ENCODE results near the gene EGFLAM.

Gene EGFLAM

DNA sequence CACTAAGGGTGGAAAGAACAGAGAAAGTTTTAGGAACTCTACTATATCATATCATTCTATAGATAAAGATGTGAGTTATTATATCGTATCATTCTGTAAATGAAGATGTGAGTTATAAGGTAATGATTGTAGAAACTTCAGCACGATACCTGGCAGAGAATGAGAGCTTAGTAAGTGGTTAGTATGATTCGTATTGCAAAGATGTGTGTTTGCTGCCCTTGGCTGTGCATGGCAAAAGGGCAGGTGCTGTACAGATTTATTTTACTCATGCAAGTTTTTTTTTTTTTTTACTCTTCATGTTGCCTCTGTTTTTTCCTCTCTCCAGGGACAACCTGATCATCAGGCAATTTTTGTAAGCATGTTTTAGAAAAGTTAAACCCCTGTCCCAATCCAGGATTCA is 83.3 kb downstream of the EGFLAM start:
- Histone ChIP-seq H3K27me3 (ENCODE audit: control insufficient read depth, insufficient read depth, low read length, poor library complexity, severe bottlenecking) (no peaks in the 10 kb centered on the region), H3K27ac (ENCODE audit: insufficient read depth, low read depth, low read length, poor library complexity, severe bottlenecking) (no peak overlapping the region), H3K4me1 (ENCODE audit: control insufficient read depth, insufficient read depth, low read length) (no peaks in the 10 kb centered on the region), H3K4me3 (ENCODE audit: insufficient read depth, low read depth, low read length) (no peak overlapping the region), H3K9me3 (ENCODE audit: control insufficient read depth, low read length) (no peaks in the 10 kb centered on the region), H3K36me3 (ENCODE audit: control insufficient read depth, insufficient read depth, low read length) (no peaks in the 10 kb centered on the region)
- 96 to 98% methylated on average over 3 of the region's 3 CpGs for WGBS, 2 experiments

DNA sequence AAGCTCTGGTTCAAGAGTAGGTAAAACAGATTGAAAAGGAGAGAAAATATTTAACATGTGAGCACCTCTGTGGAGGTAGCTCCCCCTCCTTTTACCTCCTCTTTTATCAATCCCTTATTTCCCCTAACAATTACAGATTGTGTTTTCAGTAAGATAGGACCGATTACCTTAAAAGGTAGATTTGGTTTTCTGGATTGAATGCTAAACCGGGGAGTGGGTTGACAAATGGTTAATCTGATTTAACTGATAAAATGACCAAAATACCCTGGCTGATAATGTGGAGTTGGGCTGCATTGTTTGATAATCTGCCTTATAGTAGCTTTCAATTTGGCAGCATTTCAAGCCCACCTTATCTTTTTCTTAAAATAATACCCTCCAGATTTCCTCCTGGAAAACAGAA is 83.9 kb downstream of the EGFLAM start:
- H3K36me3 ChIP-seq (ENCODE audit: control insufficient read depth, insufficient read depth, low read length) = no peaks in the 10 kb centered on the region
- no peaks in the 10 kb centered on the region for H3K4me1 ChIP-seq (ENCODE audit: control insufficient read depth, insufficient read depth, low read length)
- no peaks in the 10 kb centered on the region for H3K27me3 ChIP-seq (ENCODE audit: control insufficient read depth, insufficient read depth, low read length, poor library complexity, severe bottlenecking)
- H3K4me3 ChIP-seq (ENCODE audit: insufficient read depth, low read depth, low read length) = no peak overlapping the region
- H3K27ac ChIP-seq (ENCODE audit: insufficient read depth, low read depth, low read length, poor library complexity, severe bottlenecking) = no peak overlapping the region
- no peaks in the 10 kb centered on the region for H3K9me3 ChIP-seq (ENCODE audit: control insufficient read depth, low read length)
- WGBS, 2 experiments = 83 to 93% methylated on average over 2 of the region's 2 CpGs

DNA sequence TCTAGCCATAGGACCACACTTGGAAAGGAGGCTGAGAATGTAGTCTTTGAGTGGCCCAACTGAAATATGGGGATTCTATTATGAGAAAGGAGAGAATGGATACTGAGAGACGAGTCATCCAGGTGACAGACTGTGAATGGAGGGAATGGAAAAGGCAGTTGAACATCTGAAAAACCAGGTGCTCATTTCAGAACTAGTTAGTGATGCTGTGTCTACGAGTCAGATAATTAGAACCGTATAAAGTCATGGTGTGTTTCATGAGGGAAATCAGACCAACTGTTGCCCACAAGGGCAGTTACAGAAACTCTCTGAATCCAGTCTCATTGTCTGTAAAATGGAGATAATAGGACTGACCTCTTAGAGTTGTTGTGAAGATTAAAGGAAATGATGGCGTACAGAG is 86.5 kb downstream of the EGFLAM start:
- H3K36me3 ChIP-seq (ENCODE audit: control insufficient read depth, insufficient read depth, low read length) = no peaks in the 10 kb centered on the region
- H3K27me3 ChIP-seq (ENCODE audit: control insufficient read depth, insufficient read depth, low read length, poor library complexity, severe bottlenecking) = no peaks in the 10 kb centered on the region
- H3K4me3 ChIP-seq (ENCODE audit: insufficient read depth, low read depth, low read length) = no peak overlapping the region
- 91 to 93% methylated on average over 3 to 4 of the region's 4 CpGs for WGBS, 2 experiments
- H3K9me3 ChIP-seq (ENCODE audit: control insufficient read depth, low read length) = no peaks in the 10 kb centered on the region
- no peak overlapping the region for H3K27ac ChIP-seq (ENCODE audit: insufficient read depth, low read depth, low read length, poor library complexity, severe bottlenecking)
- H3K4me1 ChIP-seq (ENCODE audit: control insufficient read depth, insufficient read depth, low read length) = no peaks in the 10 kb centered on the region

GRCh38 chr5:38346593-38346992 is 88.2 kb downstream of the EGFLAM start:
- Histone ChIP-seq H3K4me1 (ENCODE audit: control insufficient read depth, insufficient read depth, low read length) (no peaks in the 10 kb centered on the region), H3K36me3 (ENCODE audit: control insufficient read depth, insufficient read depth, low read length) (no peaks in the 10 kb centered on the region), H3K9me3 (ENCODE audit: control insufficient read depth, low read length) (no peaks in the 10 kb centered on the region), H3K27me3 (ENCODE audit: control insufficient read depth, insufficient read depth, low read length, poor library complexity, severe bottlenecking) (no peaks in the 10 kb centered on the region), H3K27ac (ENCODE audit: insufficient read depth, low read depth, low read length, poor library complexity, severe bottlenecking) (no peak overlapping the region), H3K4me3 (ENCODE audit: insufficient read depth, low read depth, low read length) (no peak overlapping the region)
- 95 to 97% methylated on average over 2 of the region's 2 CpGs for WGBS, 2 experiments

GRCh38 chr5:38347040-38347763 is 88.8 kb downstream of the EGFLAM start:
- no peaks in the 10 kb centered on the region for H3K27me3 ChIP-seq (ENCODE audit: control insufficient read depth, insufficient read depth, low read length, poor library complexity, severe bottlenecking)
- 92 to 94% methylated on average over 6 of the region's 6 CpGs for WGBS, 2 experiments
- no peak overlapping the region for H3K27ac ChIP-seq (ENCODE audit: insufficient read depth, low read depth, low read length, poor library complexity, severe bottlenecking)
- H3K36me3 ChIP-seq (ENCODE audit: control insufficient read depth, insufficient read depth, low read length) = no peaks in the 10 kb centered on the region
- H3K4me1 ChIP-seq (ENCODE audit: control insufficient read depth, insufficient read depth, low read length) = no peaks in the 10 kb centered on the region
- no peaks in the 10 kb centered on the region for H3K9me3 ChIP-seq (ENCODE audit: control insufficient read depth, low read length)
- no peak overlapping the region for H3K4me3 ChIP-seq (ENCODE audit: insufficient read depth, low read depth, low read length)

DNA sequence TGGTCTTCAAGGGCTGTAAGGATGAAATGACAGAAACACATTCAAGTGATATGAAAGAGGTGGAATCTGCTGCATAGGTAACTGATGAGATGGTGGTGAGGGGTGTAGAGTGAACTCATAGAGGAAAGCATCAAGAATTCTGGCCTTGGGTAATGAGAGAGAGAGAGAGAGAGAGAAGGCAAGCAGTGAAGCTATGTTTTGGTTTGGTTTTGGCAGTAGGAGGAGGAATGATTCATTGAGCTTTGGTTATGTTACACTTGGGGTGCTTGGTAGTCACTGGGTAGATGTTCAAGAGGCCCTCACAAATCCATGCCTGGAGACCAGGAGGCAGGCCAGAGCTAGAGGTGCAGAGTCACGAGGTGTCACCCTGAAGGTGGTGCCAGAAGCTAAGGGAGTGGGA is 89.5 kb downstream of the EGFLAM start:
- Histone ChIP-seq H3K36me3 (ENCODE audit: control insufficient read depth, insufficient read depth, low read length) (no peaks in the 10 kb centered on the region), H3K4me3 (ENCODE audit: insufficient read depth, low read depth, low read length) (no peak overlapping the region), H3K4me1 (ENCODE audit: control insufficient read depth, insufficient read depth, low read length) (no peaks in the 10 kb centered on the region), H3K27me3 (ENCODE audit: control insufficient read depth, insufficient read depth, low read length, poor library complexity, severe bottlenecking) (no peaks in the 10 kb centered on the region), H3K27ac (ENCODE audit: insufficient read depth, low read depth, low read length, poor library complexity, severe bottlenecking) (no peak overlapping the region), H3K9me3 (ENCODE audit: control insufficient read depth, low read length) (no peaks in the 10 kb centered on the region)
- WGBS, 2 experiments = 88 to 94% methylated on average over 1 of the region's 1 CpG

DNA sequence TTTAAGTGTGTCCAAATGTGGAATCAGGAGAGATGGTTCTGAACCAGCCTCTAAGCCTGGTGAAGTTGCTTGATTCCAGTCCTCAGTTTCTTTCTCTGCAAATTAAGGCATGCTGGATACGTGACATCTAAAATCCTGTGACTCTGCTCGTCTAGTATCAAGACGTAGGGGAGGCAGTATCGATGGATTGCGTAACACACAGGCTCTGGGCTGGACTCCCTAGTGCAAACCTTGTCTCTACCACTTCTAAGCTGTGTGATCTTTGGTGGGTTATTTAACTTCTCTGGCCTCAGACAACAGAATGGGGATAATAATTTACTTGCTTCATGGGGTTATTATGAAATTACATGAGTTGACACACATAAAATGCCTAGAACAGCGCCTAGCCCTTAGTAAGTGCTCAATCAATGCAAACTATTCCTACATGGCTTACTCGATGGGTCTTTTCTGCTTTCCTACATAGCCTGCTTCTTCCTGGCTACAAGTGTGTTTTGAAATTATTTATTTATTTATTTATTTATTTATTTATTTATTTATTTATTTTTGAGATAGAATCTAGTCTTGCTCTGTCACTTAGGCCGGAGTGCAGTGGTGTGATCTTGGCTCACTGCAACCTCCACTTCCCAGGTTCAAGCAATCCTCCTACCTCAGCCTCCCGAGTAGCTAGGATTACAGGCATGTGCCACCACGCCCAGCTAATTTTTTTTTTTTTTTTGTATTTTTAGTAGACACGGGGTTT is 102.1 kb downstream of the EGFLAM start:
- Histone ChIP-seq H3K27me3 (ENCODE audit: control insufficient read depth, insufficient read depth, low read length, poor library complexity, severe bottlenecking) (no peaks in the 10 kb centered on the region), H3K27ac (ENCODE audit: insufficient read depth, low read depth, low read length, poor library complexity, severe bottlenecking) (no peak overlapping the region), H3K4me1 (ENCODE audit: control insufficient read depth, insufficient read depth, low read length) (no peaks in the 10 kb centered on the region), H3K36me3 (ENCODE audit: control insufficient read depth, insufficient read depth, low read length) (no peaks in the 10 kb centered on the region), H3K4me3 (ENCODE audit: insufficient read depth, low read depth, low read length) (no peak overlapping the region), H3K9me3 (ENCODE audit: control insufficient read depth, low read length) (no peaks in the 10 kb centered on the region)
- 94 to 96% methylated on average over 10 to 11 of the region's 11 CpGs for WGBS, 2 experiments

DNA sequence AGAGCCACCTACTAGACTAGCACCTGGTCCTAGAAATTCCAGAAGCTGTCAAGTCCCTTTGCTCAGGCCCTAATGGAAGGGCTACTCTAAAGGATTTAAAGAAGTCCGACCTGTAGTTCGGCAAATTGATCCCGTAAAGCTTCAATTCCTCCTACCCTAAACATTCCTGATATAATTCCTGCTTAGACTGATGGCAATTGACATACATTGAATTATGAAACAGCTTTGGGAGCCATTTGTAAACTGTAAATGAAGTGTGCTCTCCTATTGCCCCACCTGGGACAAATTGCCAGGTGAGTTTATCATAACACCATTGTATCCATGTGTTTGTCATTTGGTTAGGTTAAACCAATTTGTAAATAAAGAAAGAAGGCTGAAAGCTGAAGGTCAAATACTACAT is 104.4 kb downstream of the EGFLAM start:
- no peak overlapping the region for H3K27ac ChIP-seq (ENCODE audit: insufficient read depth, low read depth, low read length, poor library complexity, severe bottlenecking)
- H3K27me3 ChIP-seq (ENCODE audit: control insufficient read depth, insufficient read depth, low read length, poor library complexity, severe bottlenecking) = no peaks in the 10 kb centered on the region
- WGBS, 2 experiments = 94 to 100% methylated on average over 3 of the region's 3 CpGs
- no peaks in the 10 kb centered on the region for H3K36me3 ChIP-seq (ENCODE audit: control insufficient read depth, insufficient read depth, low read length)
- H3K4me3 ChIP-seq (ENCODE audit: insufficient read depth, low read depth, low read length) = no peak overlapping the region
- no peaks in the 10 kb centered on the region for H3K4me1 ChIP-seq (ENCODE audit: control insufficient read depth, insufficient read depth, low read length)
- no peaks in the 10 kb centered on the region for H3K9me3 ChIP-seq (ENCODE audit: control insufficient read depth, low read length)

GRCh38 chr5:38364825-38365224 is 106.5 kb downstream of the EGFLAM start:
- Histone ChIP-seq H3K36me3 (ENCODE audit: control insufficient read depth, insufficient read depth, low read length) (no peaks in the 10 kb centered on the region), H3K4me1 (ENCODE audit: control insufficient read depth, insufficient read depth, low read length) (no peaks in the 10 kb centered on the region), H3K4me3 (ENCODE audit: insufficient read depth, low read depth, low read length) (no peak overlapping the region), H3K27me3 (ENCODE audit: control insufficient read depth, insufficient read depth, low read length, poor library complexity, severe bottlenecking) (no peaks in the 10 kb centered on the region), H3K9me3 (ENCODE audit: control insufficient read depth, low read length) (no peaks in the 10 kb centered on the region), H3K27ac (ENCODE audit: insufficient read depth, low read depth, low read length, poor library complexity, severe bottlenecking) (no peak overlapping the region)
- WGBS, 2 experiments = 97 to 98% methylated on average over 2 of the region's 2 CpGs

GRCh38 chr5:38367410-38367809 is 109.1 kb downstream of the EGFLAM start:
- no peak overlapping the region for H3K4me3 ChIP-seq (ENCODE audit: insufficient read depth, low read depth, low read length)
- H3K36me3 ChIP-seq (ENCODE audit: control insufficient read depth, insufficient read depth, low read length) = no peaks in the 10 kb centered on the region
- no peak overlapping the region for H3K27ac ChIP-seq (ENCODE audit: insufficient read depth, low read depth, low read length, poor library complexity, severe bottlenecking)
- WGBS, 2 experiments = 82 to 83% methylated on average over 3 of the region's 3 CpGs
- no peaks in the 10 kb centered on the region for H3K9me3 ChIP-seq (ENCODE audit: control insufficient read depth, low read length)
- no peaks in the 10 kb centered on the region for H3K27me3 ChIP-seq (ENCODE audit: control insufficient read depth, insufficient read depth, low read length, poor library complexity, severe bottlenecking)
- no peaks in the 10 kb centered on the region for H3K4me1 ChIP-seq (ENCODE audit: control insufficient read depth, insufficient read depth, low read length)

Data from ectodermal cell (in vitro differentiated cells).